GM18519 (cell line): ENCODE measurements around the gene JOSD2.

Experiments
- ATAC-seq: cut with Tn5 transposase; IDR thresholded peaks from one replicate; pipeline ENCODE4 v1.9.1; 2021; ENCODE audit warnings: mild to moderate bottlenecking, moderate library complexity; ENCODE audit not compliant: unreplicated experiment, low FRiP score

Gene JOSD2

GRCh38 chr19:50514346-50515167 lies 3.6 kb upstream of the JOSD2 start:
- no peak for ATAC-seq

DNA sequence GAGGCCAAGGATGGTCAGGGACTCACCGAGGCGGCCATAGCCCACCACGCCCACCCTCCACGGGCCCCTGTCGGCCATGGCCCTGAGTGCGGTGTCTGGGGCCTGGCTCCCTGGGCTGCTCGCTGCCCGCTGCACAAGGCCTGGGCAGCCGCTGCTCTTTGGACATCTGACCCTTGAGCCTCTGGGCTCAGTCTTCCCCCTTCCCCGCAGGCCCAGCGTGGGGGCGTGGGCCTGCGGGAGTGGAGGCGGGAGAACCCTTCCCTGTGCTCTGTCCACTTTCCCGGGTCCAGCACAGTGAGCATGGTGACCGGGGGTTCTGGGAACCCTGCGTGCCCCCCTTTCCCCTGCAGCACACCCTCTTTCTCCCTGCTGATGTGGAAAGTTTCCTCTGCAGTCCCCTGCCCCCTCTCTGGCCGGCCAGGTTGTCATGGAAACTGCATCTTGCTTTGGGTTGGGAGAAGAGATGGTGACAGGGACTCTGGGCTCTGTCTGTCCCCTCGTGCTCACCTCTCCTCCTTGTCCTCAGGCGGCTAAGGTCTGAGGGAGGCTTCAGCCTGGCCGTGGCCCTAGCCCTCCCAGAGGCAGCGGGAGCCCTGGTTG lies 2.9 kb upstream of the JOSD2 start, which contains the start of gene ASPDH:
TSS of gene ASPDH (minus strand) at position 168 of the 600 bp plus-strand sequence. CDS start at position 78, 90 bp downstream.
- ATAC-seq, result no peak

DNA sequence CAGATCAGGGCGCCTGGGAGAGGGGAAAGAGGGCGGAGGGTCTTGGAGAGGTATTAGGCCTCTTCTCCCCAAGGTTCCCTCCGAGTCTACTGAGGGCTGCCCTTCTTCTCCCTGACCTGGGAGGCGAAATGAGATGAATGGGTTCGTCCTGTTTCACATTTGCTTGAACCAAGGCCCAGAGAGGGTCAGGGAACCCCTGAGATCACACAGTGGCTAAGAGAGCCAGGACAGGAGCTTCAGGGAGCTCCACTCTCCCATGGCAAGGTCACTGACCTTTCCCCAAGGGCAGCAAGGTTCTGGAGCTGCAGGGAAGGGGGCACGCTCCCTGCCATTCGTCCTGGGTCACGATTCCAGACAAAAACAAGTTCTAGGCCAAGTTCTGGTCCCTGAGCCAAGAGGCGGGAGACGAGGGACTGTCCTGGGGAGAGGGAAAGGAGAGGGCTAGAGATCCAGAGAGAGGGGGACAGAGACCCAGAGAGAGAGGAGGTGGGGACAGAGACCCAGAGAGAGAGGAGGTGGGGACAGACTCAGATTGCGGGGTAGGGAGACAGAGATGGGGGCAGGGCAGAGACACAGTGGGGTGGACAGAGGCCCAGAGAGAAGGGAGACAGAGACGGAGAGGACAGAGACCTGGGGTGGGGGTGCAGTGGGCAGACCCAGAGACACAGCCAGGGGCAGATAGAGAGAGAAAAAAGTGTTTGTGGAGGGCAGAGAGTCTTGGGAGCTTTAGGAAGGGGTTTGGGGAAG lies 2.2 kb upstream of the JOSD2 start:
- ATAC-seq, result no peak

- ATAC-seq, result no peak
Observed at GRCh38 chr19:50512112-50512998, 1.4 kb upstream of the JOSD2 start.

DNA sequence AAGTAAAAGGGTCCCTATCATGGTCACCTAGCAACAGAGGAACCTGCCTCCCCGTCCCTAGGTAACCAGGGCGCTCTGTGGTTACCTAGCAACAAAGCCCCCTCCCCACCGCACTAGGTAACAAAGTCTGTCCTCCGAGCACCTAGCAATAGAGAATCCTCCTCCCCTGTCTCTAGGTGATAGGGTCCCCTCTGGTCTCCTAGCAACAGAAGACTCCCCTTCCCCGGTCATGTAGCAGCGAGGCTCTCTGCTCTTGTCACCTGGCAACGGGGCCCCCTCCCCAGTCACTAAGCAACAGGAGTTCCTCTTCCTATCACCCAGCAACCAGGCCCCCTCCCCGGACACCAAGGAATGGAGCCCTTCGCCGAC lies 307 bp downstream of the JOSD2 start:
- ATAC-seq, result no peak

- ATAC-seq, result no peak
Observed at GRCh38 chr19:50510121-50510670, 795 bp downstream of the JOSD2 start.

DNA sequence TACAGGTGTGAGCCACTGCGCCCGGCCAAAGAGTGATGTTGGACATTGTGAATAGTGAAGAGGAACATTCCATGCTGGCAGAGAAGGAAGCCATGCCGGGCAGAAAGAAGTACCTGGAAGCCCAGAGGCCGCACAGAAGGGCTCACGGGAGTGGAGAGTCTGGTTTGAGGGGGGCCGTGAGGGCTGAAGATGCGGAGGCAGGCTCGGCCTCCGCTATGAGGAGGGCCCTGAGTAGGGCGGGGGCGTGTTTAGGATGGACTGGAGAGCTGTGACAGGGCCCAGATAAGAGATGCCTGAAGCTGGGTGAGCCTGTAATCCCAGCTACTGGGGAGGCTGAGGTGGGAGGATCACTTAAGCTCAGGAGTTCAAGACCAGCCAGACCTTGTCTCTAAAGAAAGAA lies 1.6 kb downstream of the JOSD2 start:
- ATAC-seq, result no peak

DNA sequence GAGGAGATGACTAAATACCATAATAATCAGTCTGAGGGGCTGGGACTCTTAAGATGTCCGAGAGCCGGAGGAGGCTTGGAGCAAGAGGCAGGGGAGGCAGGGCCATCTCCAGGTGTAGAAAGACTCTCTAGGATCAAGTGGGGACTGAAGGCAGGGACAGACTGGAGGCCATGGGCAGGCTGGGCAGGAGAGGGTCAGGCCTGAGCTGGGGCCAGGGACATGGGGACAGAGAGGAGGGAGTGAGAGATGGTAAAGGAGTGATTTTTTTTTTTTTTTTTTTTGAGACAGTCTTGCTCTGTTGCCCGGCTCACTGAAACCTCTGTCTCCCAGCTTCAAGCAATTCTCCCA lies 2.2 kb downstream of the JOSD2 start:
- ATAC-seq, result no peak

DNA sequence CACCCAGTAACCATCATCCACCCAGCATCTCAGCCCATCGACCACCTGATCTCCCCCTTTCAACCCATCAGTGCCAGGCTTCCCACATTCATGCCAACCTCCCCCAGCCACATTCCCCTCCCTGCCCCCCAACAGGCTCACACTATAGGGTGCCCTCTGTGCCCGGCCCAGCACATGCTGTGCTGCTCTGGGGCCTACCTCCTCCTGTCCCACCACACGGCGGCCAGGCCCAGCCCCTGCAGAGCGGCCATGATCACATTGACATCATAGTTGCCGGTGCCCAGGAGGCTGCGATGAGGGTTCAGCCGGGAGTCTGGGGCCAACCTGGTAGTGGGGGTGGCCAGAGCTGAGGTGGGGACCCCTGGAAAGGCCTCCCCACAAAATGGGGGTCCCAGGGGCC lies 3.6 kb downstream of the JOSD2 start:
- no peak for ATAC-seq

DNA sequence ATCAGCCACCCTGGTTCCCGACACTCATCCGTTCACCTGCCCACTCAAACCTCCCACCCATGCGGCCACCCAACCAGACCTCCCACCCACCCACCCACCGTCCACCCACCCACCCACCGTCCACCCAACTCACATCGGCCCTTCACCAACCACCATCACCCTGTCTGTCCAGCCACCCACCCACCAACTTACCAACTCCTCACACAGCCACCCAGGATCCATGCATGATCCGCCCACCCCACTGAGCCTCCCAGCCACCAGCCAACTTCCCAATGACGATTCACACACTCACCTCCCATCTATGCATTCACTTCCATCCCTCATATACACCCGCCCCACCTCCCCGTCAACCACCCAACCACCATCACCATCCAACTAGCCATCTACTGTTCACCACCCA lies 4.3 kb downstream of the JOSD2 start:
- no peak for ATAC-seq

GRCh38 chr19:50505856-50506611 lies 5.0 kb downstream of the JOSD2 start:
- no peak for ATAC-seq

DNA sequence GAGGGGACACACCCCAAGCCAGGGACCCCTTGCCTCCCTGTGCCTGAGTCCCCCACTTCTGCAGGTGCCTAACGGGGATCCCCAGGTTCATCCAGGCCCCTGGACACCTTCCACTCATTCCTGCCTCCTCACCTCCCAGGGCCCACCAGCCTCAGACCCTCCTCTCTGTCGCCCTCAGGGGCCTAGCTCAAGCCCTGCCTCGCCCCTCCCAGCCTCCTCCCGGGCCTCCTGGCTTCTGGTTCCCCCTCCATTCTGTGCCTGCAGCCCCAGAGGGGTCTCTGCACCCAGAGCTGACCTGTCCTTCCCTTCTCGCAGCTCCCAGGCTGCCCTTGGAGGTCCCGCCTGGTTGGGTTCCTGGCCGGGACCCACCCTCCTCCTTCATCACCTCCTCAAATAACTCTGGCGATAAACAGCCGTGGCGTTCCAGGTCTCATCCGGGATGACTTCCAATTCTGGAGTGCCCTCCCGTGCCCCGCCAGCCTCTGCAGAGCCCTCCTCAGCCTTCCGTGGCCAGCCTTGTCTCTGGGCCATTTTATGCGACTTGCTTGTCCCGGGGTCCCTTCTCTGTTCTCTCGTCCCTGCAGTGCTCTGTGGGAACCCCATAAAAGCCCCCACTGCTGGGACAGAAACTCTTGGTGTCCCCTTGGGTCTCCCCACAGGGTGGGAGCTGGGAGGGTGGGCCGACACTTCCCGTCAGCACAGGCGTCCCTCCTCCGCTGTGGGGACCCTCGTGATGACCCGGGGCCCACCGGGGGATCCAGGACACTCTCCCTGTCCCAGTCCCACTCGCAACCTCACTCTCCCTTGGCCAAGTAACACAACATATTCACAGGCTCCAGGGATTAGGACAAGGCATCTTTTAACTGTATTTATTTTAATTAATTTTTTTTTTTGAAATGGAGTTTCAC lies 9.2 kb downstream of the JOSD2 start:
- no peak for ATAC-seq

DNA sequence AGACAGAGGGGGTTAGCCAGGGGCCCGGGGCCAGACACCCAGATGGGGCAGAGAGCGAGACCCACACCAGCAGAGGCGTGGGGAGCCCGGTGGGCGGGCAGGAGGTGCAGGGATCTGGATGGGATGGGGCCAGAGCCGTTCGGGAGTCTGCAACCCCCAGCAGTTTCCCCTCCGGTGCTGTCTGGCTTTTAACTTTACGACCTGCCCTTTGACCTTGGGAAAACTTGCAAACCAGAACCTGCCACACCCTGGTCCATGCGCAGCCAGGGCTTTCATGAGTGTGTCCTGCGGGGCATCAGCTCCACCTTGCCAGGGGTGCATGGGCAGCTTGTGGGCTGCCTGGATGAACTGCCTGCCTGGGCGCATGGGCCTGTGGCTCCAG lies 9.8 kb downstream of the JOSD2 start:
- no peak for ATAC-seq

GRCh38 chr19:50500753-50501151 lies 10.2 kb downstream of the JOSD2 start:
- no peak for ATAC-seq

DNA sequence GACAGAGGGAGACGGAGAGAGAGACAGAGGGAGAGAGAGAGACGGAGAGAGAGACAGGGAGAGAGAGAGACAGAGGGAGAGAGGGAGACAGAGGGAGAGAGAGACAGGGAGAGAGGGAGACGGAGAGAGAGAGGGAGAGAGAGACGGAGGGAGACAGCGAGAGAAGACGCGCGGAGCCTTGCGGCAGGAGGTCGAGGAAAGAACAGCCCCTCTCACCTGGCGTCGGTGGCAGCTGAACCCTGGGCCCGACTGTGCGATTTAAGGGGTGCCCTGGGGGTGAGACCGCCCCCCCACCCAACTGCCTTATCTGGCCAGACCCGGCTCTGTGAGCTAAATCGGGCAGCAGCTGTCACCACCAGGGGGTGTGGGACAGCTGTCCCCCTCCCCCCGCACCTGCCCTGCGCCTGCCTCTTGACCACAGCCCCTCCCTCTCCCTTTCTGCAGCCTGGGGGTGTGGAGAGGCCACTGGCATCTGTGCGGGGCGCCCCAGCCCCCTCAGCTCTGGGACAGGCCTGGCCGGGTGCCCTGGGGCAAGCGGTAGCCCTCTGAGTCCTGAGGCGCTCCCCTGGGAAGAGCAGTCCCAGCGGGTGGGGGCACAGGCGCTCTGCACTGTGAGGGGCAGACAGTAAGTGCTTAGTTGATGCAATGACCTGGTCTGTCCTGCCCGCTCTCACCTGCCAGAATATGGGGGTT lies 10.8 kb downstream of the JOSD2 start:
- ATAC-seq, result no peak

GRCh38 chr19:50498219-50499056 lies 12.6 kb downstream of the JOSD2 start:
- no peak for ATAC-seq

DNA sequence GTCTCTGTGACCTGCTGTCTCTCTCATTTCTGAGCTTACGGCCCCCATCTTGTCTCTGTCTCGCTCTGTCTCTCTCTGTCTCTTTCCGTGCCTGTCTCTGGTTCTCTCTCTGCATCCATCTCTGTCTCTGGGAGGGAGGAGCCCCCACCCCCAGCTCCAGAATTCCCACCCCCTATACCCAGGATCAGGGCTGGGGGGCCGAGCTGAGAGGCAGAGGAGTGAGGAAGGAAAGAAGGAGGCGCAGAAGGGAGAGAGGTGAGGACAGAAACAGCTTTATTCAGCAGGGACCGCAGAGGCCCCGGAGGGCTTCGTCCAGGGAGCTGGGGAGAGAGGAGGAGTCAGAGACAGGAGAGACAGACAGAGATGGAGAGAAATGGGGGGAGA lies 14.0 kb downstream of the JOSD2 start:
- no peak for ATAC-seq
